ENCODE results near the gene CTIF. TPM values are rescaled to one million over a fixed set of nuclear protein-coding genes. Genes with fewer than 3 reads are reported as not detected.

Gene CTIF
- total and polyA plus RNA-seq, 2 experiments from 2014 or later, result 22.1 to 27.9 TPM

- H3K9me3 ChIP-seq (ENCODE audit: low read depth), result no peaks in the 10 kb centered on the region
- no peaks in the 10 kb centered on the region for H4K20me1 ChIP-seq (ENCODE audit: insufficient read depth, poor library complexity, severe bottlenecking)
- no peak for DNase-seq (ENCODE audit: low spot score)
- no peaks in the 10 kb centered on the region for H3K9me2 ChIP-seq (replicated peaks; ENCODE audit: insufficient read depth)
- H2AFZ ChIP-seq, result no peak overlapping the region
- WGBS (ENCODE audit: low lambda C conversion rate, missing lambda C conversion rate), result 95% methylated on average over 17 of the region's 17 CpGs
- no peaks in the 10 kb centered on the region for H3K36me3 ChIP-seq (replicated peaks; ENCODE audit: insufficient read depth, low read depth)
- H3K79me2 ChIP-seq, result no peaks in the 10 kb centered on the region
- no peak for TF ChIP-seq EZH2phosphoT487 (IDR thresholded peaks at IDR 0.05; ENCODE audit: low read depth, severe bottlenecking, unreplicated experiment)
- TF ChIP-seq CTCF (IDR thresholded peaks at IDR 0.05; ENCODE audit: poor library complexity), result no peak
- TF ChIP-seq EZH2 (IDR thresholded peaks at IDR 0.05; ENCODE audit: borderline replicate concordance), result no peak
- H3K27ac ChIP-seq, result no peak overlapping the region
- H3K4me2 ChIP-seq, result no peak overlapping the region
- no peaks in the 10 kb centered on the region for H3K27me3 ChIP-seq
- H3K4me3 ChIP-seq, result no peak overlapping the region
- peaks cover 6% of the 10 kb centered on the region for H3K4me1 ChIP-seq (ENCODE audit: insufficient read depth)
Measured at GRCh38 chr18:48817021-48817461, 278.2 kb downstream of the CTIF start.

DNA sequence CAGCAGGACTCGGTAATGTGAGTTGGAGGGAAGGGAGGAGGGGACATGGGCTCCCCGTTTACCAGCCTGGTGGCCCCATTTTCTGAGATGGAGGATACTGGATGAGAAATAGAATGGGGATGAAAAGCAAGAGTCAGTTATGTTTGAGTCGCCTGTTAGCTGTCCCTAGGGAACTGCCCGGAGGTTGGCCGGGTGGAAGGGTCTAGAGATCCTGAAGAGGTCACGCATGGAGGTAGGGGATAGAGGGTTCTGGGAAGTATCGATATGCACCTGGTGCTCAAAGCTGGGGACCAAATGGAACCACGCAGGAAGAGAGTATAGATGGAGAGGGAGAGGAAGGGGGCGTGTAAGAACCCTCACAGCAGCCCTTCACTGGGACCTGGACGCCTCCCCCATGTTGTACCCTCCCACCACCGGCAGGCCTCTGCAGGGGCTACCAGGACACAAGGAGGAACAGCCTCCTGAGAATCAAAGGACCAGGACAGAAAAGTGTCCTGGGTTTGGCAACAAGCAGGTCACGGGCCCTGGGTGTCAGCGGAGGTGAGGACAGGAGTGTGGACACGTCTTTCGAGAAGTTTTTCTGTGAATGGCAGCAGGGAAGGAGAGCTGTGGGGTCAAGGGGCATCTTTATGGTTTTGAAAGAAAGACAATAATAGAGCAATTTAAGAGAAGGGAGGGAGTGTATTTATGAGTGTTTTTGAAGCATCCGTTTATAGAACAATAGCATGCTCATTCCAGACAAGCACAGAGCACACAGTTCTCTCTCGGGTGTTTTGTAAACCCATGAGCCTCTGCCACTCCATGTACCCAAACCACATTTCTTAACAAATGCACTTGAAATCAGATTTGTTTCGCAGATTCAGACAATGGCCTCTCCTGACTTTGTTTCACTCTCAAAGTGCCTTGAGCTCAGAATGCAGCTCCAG lies 279.8 kb downstream of the CTIF start:
- H3K9me3 ChIP-seq (ENCODE audit: low read depth), result peaks cover 6% of the 10 kb centered on the region
- no peaks in the 10 kb centered on the region for H3K9me2 ChIP-seq (replicated peaks; ENCODE audit: insufficient read depth)
- H3K27ac ChIP-seq, result no peak overlapping the region
- TF ChIP-seq EZH2phosphoT487 (IDR thresholded peaks at IDR 0.05; ENCODE audit: low read depth, severe bottlenecking, unreplicated experiment), result no peak
- TF ChIP-seq CTCF (IDR thresholded peaks at IDR 0.05; ENCODE audit: poor library complexity), result no peak
- no peak for TF ChIP-seq EZH2 (IDR thresholded peaks at IDR 0.05; ENCODE audit: borderline replicate concordance)
- 84% methylated on average over 18 of the region's 18 CpGs for WGBS (ENCODE audit: low lambda C conversion rate, missing lambda C conversion rate)
- peaks cover 6% of the 10 kb centered on the region for H3K4me1 ChIP-seq (ENCODE audit: insufficient read depth)
- H3K4me2 ChIP-seq, result no peak overlapping the region
- H3K36me3 ChIP-seq (replicated peaks; ENCODE audit: insufficient read depth, low read depth), result no peaks in the 10 kb centered on the region
- H3K79me2 ChIP-seq, result no peaks in the 10 kb centered on the region
- H4K20me1 ChIP-seq (ENCODE audit: insufficient read depth, poor library complexity, severe bottlenecking), result no peaks in the 10 kb centered on the region
- DNase-seq (ENCODE audit: low spot score), result no peak
- H3K4me3 ChIP-seq, result no peak overlapping the region
- no peaks in the 10 kb centered on the region for H3K27me3 ChIP-seq
- H2AFZ ChIP-seq, result no peak overlapping the region

- Histone ChIP-seq H3K9me3 (ENCODE audit: low read depth) (peaks cover 7% of the 10 kb centered on the region), H3K4me2 (no peak overlapping the region), H3K4me3 (no peak overlapping the region), H3K27me3 (no peaks in the 10 kb centered on the region), H3K27ac (no peak overlapping the region), H3K9me2 (replicated peaks; ENCODE audit: insufficient read depth) (no peaks in the 10 kb centered on the region), H2AFZ (no peak overlapping the region), H3K36me3 (replicated peaks; ENCODE audit: insufficient read depth, low read depth) (no peaks in the 10 kb centered on the region), H3K79me2 (no peaks in the 10 kb centered on the region), H3K4me1 (ENCODE audit: insufficient read depth) (peaks cover 6% of the 10 kb centered on the region), H4K20me1 (ENCODE audit: insufficient read depth, poor library complexity, severe bottlenecking) (no peaks in the 10 kb centered on the region)
- DNase-seq (ENCODE audit: low spot score), result no peak
- 89% methylated on average over 15 of the region's 15 CpGs for WGBS (ENCODE audit: low lambda C conversion rate, missing lambda C conversion rate)
- TF ChIP-seq CTCF (IDR thresholded peaks at IDR 0.05; ENCODE audit: poor library complexity) (no peak), EZH2phosphoT487 (IDR thresholded peaks at IDR 0.05; ENCODE audit: low read depth, severe bottlenecking, unreplicated experiment) (no peak), EZH2 (IDR thresholded peaks at IDR 0.05; ENCODE audit: borderline replicate concordance) (no peak)
Measured at GRCh38 chr18:48819276-48819675, 280.4 kb downstream of the CTIF start.

All from hepatocyte (in vitro differentiated cells).